Bronchial epithelial cell (primary cell): ENCODE results near the gene ARHGAP45. TPM values are rescaled to one million over a fixed set of nuclear protein-coding genes. Genes with fewer than 3 reads are reported as not detected.

Experiments
- DNase-seq: peaks from one replicate; pipeline ENCODE4 v3.0.0-alpha.2; 2010; ENCODE audit warnings: low read depth
- FAIRE-seq: peaks from 2 replicates; lab custom pipeline; 2011; peaks lifted over from hg19 to GRCh38; lab: Jason Lieb, UNC
- H3K27me3 ChIP-seq: 2 replicates; pipeline ENCODE4 v1.5.1; 2011; ENCODE audit warnings: low read length; ENCODE audit not compliant: control insufficient read depth, insufficient read depth
- H3K36me3 ChIP-seq: 2 replicates; pipeline ENCODE4 v1.5.1; 2011; ENCODE audit warnings: low read length; ENCODE audit not compliant: control insufficient read depth, insufficient read depth
- H3K4me3 ChIP-seq: 2 replicates; pipeline ENCODE4 v1.5.1; 2011; ENCODE audit warnings: mild to moderate bottlenecking, low read depth, low read length, control low read depth
- total RNA-seq: library from RNA; depleted of rRNA; stranded (reverse); fragments of >200 nt; gene quantifications from 2 replicates; pipeline ENCODE4 v1.2.1, GENCODE V29; 2014
- TF ChIP-seq, protein P1 (sequence below): IDR thresholded peaks from 2 replicates; pipeline ENCODE4 v1.5.1; 2011; ENCODE audit warnings: mild to moderate bottlenecking, moderate library complexity, low read length, control low read depth, inconsistent platforms; ENCODE audit not compliant: insufficient read depth, severe bottlenecking

The ARHGAP45 gene
- total RNA-seq, 1 donor from 2014 or later = 11.8 TPM

GRCh38 chr19:1121395-1121794, 54.4 kb downstream of the ARHGAP45 start:
- Histone ChIP-seq H3K36me3 (peaks cover 58% of the 10 kb centered on the region), H3K27me3 (no peaks in the 10 kb centered on the region), H3K4me3 (no peak overlapping the region)
- no peak for DNase-seq
- TF ChIP-seq, protein P1, sequence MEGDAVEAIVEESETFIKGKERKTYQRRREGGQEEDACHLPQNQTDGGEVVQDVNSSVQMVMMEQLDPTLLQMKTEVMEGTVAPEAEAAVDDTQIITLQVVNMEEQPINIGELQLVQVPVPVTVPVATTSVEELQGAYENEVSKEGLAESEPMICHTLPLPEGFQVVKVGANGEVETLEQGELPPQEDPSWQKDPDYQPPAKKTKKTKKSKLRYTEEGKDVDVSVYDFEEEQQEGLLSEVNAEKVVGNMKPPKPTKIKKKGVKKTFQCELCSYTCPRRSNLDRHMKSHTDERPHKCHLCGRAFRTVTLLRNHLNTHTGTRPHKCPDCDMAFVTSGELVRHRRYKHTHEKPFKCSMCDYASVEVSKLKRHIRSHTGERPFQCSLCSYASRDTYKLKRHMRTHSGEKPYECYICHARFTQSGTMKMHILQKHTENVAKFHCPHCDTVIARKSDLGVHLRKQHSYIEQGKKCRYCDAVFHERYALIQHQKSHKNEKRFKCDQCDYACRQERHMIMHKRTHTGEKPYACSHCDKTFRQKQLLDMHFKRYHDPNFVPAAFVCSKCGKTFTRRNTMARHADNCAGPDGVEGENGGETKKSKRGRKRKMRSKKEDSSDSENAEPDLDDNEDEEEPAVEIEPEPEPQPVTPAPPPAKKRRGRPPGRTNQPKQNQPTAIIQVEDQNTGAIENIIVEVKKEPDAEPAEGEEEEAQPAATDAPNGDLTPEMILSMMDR = no peak
- peak; percentile 13 for FAIRE-seq

- peaks cover 59% of the 10 kb centered on the region for H3K36me3 ChIP-seq
- no peaks in the 10 kb centered on the region for H3K27me3 ChIP-seq
- TF ChIP-seq, protein P1 = no peak
- FAIRE-seq (no peak), DNase-seq (no peak)
- no peak overlapping the region for H3K4me3 ChIP-seq
These were observed 55.3 kb downstream of the ARHGAP45 start for GRCh38 chr19:1122021-1122971.

DNA sequence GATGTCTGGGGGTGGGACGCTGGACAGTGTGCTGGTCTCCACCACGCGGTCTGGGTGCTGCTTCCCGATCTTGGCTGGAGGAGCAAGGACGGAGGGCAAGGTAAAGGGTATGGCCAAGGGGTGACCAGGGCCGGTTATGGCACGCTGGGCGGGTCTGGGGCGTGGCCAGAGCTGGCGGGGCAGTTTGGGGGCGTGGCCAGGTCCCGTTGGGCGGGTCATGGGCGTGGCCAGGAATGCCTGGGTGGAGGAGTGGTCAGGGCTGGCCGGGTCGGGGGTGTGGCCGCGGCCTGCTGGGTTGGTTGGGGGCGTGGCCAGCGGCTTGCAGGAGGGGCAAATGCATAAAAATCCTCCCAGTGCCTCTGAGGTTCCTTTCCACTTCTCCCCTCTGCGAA, 56.0 kb downstream of the ARHGAP45 start:
- TF ChIP-seq, protein P1 = no peak
- Histone ChIP-seq H3K27me3 (no peaks in the 10 kb centered on the region), H3K4me3 (no peak overlapping the region), H3K36me3 (peaks cover 58% of the 10 kb centered on the region)
- FAIRE-seq (no peak), DNase-seq (peak; percentile 52)

DNA sequence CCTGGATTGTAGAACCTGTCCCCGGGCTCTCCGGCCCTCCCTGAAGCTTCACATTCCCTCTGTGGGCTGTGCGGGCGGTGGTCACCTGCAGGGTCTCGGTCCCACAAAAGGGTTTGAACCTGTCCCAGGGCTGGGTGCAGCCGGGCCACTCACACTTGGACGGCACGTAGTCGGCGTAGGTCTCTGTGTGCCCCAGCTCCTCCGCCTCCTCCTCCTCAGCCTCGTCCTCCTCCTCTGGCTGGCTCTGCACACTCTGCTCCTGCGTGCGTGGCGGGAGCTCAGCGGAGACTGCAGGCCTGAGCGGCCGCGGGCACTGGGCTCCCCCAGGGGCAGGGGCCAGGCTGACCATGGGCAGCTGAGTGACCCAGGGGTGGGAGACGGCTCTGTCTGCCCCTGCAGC, 56.4 kb downstream of the ARHGAP45 start:
- H3K4me3 ChIP-seq = no peak overlapping the region
- FAIRE-seq (no peak), DNase-seq (no peak)
- H3K27me3 ChIP-seq = no peaks in the 10 kb centered on the region
- H3K36me3 ChIP-seq = peaks cover 58% of the 10 kb centered on the region
- TF ChIP-seq, protein P1 = no peak

DNA sequence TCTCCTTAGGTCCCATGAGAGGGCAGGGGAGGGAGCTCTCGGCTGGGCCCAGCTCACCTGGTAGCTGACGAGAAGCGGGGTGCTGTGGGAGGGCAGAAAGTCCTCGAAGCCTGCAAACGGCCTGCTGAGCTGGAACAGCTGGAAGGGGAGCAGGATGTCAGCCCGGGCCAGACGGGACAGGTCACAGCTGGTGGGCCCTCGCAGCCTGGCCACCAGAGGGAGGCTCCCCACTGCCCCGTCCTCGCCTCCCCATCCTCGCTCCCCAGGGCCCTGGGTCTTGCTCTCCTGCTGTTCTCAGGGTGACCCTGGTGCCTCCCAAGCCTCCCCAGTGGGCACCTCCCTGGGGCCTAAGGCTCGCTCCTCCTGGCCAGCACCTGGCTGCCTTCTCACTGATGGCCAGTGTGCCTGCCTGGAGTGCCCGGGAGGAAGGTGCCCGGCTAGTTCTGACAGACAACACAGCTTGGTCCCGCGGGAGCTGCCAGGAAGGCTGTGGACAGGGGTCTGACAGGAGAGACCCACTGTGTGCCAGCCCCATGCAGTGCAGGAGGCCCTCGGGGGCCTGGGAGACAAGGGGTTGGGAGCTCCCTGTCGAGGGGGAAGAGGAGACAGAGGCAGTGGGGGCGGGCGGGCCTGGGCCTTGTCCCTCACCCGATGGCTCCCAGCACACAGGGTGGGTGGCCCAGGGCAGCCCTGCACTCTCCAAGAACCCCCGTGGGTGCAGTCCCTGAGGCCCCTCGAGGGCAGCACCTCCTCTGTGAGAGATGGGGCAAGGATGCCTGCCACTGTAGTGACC, 57.1 kb downstream of the ARHGAP45 start:
- DNase-seq = no peak
- peaks cover 56% of the 10 kb centered on the region for H3K36me3 ChIP-seq
- H3K4me3 ChIP-seq = no peak overlapping the region
- H3K27me3 ChIP-seq = no peaks in the 10 kb centered on the region
- no peak for FAIRE-seq
- TF ChIP-seq, protein P1 = no peak
